ENCODE data around the gene EREG.

EREG gene

GRCh38 chr4:74364652-74365491 is at the start of gene EREG:
TSS of gene EREG (plus strand) at chr4:74365145. CDS start at chr4:74365309, 164 bp downstream.
- H3K4me3 ChIP-seq (replicated peaks; ENCODE audit: low read depth, low read length): peak within 1 kb of the TSS; percentile 63
- peak; percentile 61 for DNase-seq (ENCODE audit: low read depth)
- TF ChIP-seq CTCF (IDR thresholded peaks at IDR 0.05; ENCODE audit: low read length, missing control alignments): no peak

GRCh38 chr4:74315376-74315775 is 49.6 kb upstream of the EREG start:
- H3K4me3 ChIP-seq (replicated peaks; ENCODE audit: low read depth, low read length): no peak overlapping the region
- DNase-seq (ENCODE audit: low read depth): no peak
- TF ChIP-seq CTCF (IDR thresholded peaks at IDR 0.05; ENCODE audit: low read length, missing control alignments): no peak

DNA sequence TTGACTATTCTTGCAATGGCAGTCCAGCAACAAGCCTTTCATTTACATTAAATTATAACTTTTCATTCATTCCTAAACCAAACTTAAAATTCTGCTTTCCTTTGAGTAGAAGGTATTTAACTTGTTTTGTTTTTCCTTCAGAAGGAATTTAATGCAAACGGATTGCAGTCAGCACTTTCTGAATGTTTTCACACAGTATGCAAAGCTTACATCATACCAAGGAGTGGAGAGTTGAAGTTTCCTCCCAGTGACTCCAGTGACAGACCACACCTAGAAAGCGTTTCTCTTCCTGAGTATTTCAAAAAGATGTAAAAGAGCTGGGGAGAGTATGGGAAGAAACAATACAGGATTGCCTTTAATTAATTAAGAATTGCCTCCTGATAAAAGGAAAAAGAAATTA is 48.5 kb upstream of the EREG start:
- peak; percentile 53 for DNase-seq (ENCODE audit: low read depth)
- no peak for TF ChIP-seq CTCF (IDR thresholded peaks at IDR 0.05; ENCODE audit: low read length, missing control alignments)
- no peak overlapping the region for H3K4me3 ChIP-seq (replicated peaks; ENCODE audit: low read depth, low read length)

- TF ChIP-seq CTCF (IDR thresholded peaks at IDR 0.05; ENCODE audit: low read length, missing control alignments): no peak
- H3K4me3 ChIP-seq (replicated peaks; ENCODE audit: low read depth, low read length): no peak overlapping the region
- peak; percentile 75 for DNase-seq (ENCODE audit: low read depth)
Observed at GRCh38 chr4:74317616-74318246, 47.2 kb upstream of the EREG start.

GRCh38 chr4:74318276-74318675 is 46.7 kb upstream of the EREG start:
- no peak for DNase-seq (ENCODE audit: low read depth)
- no peak for TF ChIP-seq CTCF (IDR thresholded peaks at IDR 0.05; ENCODE audit: low read length, missing control alignments)
- no peak overlapping the region for H3K4me3 ChIP-seq (replicated peaks; ENCODE audit: low read depth, low read length)

DNA sequence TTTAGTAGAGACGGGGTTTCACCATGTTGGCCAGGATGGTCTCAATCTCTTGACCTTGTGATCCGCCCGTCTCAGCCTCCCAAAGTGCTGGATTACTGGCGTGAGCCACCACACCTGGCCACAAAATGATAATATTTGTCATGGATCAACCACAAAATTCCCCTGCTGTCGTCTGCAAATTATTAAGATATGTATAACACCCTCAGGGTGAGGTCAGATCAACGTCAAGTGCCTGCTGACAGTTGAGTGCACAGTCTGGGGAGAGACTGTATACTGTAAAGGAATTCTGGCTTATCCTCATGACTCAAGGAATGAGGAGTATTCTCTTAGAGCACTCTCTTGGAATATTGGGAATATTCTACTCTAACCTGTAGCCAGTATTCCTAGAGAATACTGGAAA is 45.5 kb upstream of the EREG start:
- no peak for DNase-seq (ENCODE audit: low read depth)
- no peak overlapping the region for H3K4me3 ChIP-seq (replicated peaks; ENCODE audit: low read depth, low read length)
- no peak for TF ChIP-seq CTCF (IDR thresholded peaks at IDR 0.05; ENCODE audit: low read length, missing control alignments)

Data from fibroblast of pulmonary artery (primary cell).